ENCODE results near the gene ACSBG1.

The ACSBG1 gene

DNA sequence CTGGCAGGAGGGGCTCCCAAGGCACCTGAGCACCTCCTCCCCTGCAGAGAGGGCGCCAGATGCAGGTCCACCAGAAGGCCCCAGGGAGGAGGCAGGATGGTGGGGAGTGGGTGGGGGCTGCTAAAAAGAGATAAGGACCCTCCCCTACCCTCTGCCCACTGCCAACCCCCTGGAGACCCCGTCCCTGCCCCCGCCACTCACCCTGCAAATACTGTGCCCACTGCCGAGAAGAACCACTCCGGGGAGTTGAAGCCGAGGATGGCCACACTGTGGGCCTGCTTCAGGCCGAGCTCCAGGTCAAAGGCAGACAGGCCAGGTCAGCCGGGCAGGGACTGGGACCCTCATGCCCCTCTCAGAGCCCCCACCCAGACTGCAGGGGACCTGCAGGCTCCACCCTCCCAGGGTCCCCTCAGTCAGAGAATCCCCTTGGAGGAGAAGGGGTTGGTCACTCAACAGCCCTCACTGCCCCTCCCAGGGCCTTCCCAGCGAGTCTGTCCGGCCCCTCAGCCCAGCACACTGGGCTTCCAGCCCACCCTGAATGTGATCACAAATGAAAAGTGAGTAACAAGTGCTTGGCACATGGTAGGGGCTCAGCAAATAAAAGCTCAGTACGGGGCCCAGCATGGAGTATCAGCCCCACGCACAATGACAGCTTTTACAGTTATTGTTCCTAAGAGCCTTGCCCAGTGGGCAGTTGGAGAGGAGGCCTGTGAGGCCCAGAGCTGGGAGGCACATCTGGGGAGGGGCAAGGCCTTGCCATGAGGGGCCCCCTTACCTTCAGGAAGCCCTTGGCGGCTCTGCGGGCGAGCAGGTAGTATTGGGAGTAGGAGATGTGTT is 40.4 kb downstream of the ACSBG1 start:
- no peak overlapping the region for H2BK120ac ChIP-seq (ENCODE audit: low read depth, low read length)
- no peak for DNase-seq
- WGBS (ENCODE audit: extremely low coverage, insufficient coverage, low lambda C conversion rate): no CpG with 5 or more reads among the region's 15 CpGs

DNA sequence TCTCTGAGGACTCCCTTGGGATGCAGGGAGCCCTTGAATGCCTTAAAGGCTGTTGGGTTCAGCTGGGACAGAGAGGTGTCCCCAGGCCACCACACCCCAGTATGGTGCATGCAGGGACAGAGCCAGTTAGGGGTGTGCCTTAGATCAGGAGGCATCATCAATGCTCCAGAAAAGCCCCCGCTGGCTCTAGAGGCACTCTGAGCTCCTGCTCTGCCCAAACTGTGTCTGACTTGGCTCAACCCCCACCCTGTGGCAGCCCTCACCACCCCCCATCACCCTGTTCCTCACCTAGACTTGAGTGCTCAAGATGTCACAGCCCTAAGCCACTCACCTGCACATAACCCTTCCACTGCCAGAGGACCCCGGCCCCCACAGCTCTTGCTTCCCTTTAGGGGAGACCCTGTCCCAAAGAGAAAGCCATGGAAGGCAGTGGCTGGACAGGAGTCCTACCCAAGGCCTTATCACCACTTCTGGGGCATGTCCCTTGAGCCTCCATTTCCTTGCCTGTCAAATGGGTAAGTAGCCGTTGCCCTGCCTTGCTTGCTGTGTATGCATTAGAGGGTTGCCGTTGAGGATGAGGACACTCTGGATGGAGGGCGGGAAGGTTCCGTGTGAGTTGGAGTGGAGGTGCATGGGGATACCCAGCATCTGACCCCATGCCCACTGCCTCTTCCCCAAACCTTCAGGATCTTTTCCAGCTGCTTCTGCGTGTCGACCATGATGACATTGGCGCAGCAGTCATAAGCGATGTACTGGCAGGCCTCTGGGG is 41.4 kb downstream of the ACSBG1 start:
- no peaks in the 10 kb centered on the region for H3K4me1 ChIP-seq (ENCODE audit: control insufficient read depth, low read depth, low read length)
- WGBS (ENCODE audit: extremely low coverage, insufficient coverage, low lambda C conversion rate): no CpG with 5 or more reads among the region's 10 CpGs
- no peaks in the 10 kb centered on the region for H3K36me3 ChIP-seq (ENCODE audit: control insufficient read depth, insufficient read depth, low read length)
- no peak for DNase-seq
- H4K5ac ChIP-seq (ENCODE audit: low read length): no peak overlapping the region
- H3K27me3 ChIP-seq (ENCODE audit: insufficient read depth, low read length, poor library complexity): no peaks in the 10 kb centered on the region
- no peak overlapping the region for H2BK120ac ChIP-seq (ENCODE audit: low read depth, low read length)
- no peaks in the 10 kb centered on the region for H3K79me1 ChIP-seq (ENCODE audit: low read length)
- no peak overlapping the region for H3K18ac ChIP-seq (ENCODE audit: low read length)
- no peak overlapping the region for H3K4me2 ChIP-seq (ENCODE audit: low read length)
- no peak overlapping the region for H3K27ac ChIP-seq (ENCODE audit: low read depth, low read length)
- no peak overlapping the region for H4K8ac ChIP-seq (ENCODE audit: low read depth, low read length)
- no peak overlapping the region for H2AK5ac ChIP-seq (ENCODE audit: low read length)
- no peak overlapping the region for H2BK5ac ChIP-seq (ENCODE audit: low read length)
- no peak overlapping the region for H2BK15ac ChIP-seq (replicated peaks; ENCODE audit: low read depth)
- no peak overlapping the region for H3K4ac ChIP-seq (ENCODE audit: low read depth, low read length)
- no peak overlapping the region for H3K9ac ChIP-seq (ENCODE audit: low read length)
- no peaks in the 10 kb centered on the region for H3K79me2 ChIP-seq (ENCODE audit: control insufficient read depth, insufficient read depth, low read length)
- H3K4me3 ChIP-seq (ENCODE audit: low read length): no peak overlapping the region
- H3K56ac ChIP-seq (ENCODE audit: low read length): no peak overlapping the region
- no peak overlapping the region for H3K23ac ChIP-seq (ENCODE audit: low read length)

More for the DNA sequence above, 40.4 kb downstream of the ACSBG1 start:
- Histone ChIP-seq H3K27me3 (ENCODE audit: insufficient read depth, low read length, poor library complexity) (no peaks in the 10 kb centered on the region), H3K4me3 (ENCODE audit: low read length) (no peak overlapping the region), H3K56ac (ENCODE audit: low read length) (no peak overlapping the region), H3K79me1 (ENCODE audit: low read length) (no peaks in the 10 kb centered on the region), H3K27ac (ENCODE audit: low read depth, low read length) (no peak overlapping the region), H2AK5ac (ENCODE audit: low read length) (no peak overlapping the region), H3K36me3 (ENCODE audit: control insufficient read depth, insufficient read depth, low read length) (no peaks in the 10 kb centered on the region), H3K18ac (ENCODE audit: low read length) (no peak overlapping the region), H2BK15ac (replicated peaks; ENCODE audit: low read depth) (no peak overlapping the region), H2BK5ac (ENCODE audit: low read length) (no peak overlapping the region), H3K23ac (ENCODE audit: low read length) (no peak overlapping the region), H3K4me2 (ENCODE audit: low read length) (no peak overlapping the region), H4K5ac (ENCODE audit: low read length) (no peak overlapping the region), H4K8ac (ENCODE audit: low read depth, low read length) (no peak overlapping the region), H3K4ac (ENCODE audit: low read depth, low read length) (no peak overlapping the region), H3K4me1 (ENCODE audit: control insufficient read depth, low read depth, low read length) (no peaks in the 10 kb centered on the region), H3K79me2 (ENCODE audit: control insufficient read depth, insufficient read depth, low read length) (no peaks in the 10 kb centered on the region), H3K9ac (ENCODE audit: low read length) (no peak overlapping the region)

DNA sequence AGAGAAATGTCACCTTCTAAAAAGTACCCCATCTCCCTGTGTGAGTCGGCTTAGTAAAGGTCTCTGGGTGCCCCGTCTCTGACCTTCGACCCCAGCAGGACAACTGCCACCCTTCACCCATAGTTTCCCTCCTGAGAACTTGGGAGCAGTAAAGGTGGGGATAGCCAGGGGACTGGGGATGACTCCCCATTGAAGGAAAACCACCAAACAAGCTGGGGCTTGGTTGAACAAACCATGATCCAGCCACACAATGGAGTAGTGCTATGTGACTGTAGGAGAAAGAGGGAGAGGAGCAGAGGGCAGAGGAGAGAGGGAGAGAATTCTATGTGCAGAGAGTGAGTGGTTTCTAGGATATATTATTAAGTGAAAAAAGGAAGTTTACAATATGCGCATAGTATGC is 51.5 kb downstream of the ACSBG1 start:
- no peak overlapping the region for H2AK5ac ChIP-seq (ENCODE audit: low read length)
- H3K18ac ChIP-seq (ENCODE audit: low read length): no peak overlapping the region
- H3K4me1 ChIP-seq (ENCODE audit: control insufficient read depth, low read depth, low read length): no peaks in the 10 kb centered on the region
- no peak overlapping the region for H3K9ac ChIP-seq (ENCODE audit: low read length)
- no peaks in the 10 kb centered on the region for H3K79me2 ChIP-seq (ENCODE audit: control insufficient read depth, insufficient read depth, low read length)
- H2BK5ac ChIP-seq (ENCODE audit: low read length): no peak overlapping the region
- no CpG with 5 or more reads among the region's 4 CpGs for WGBS (ENCODE audit: extremely low coverage, insufficient coverage, low lambda C conversion rate)
- no peak overlapping the region for H4K5ac ChIP-seq (ENCODE audit: low read length)
- H3K23ac ChIP-seq (ENCODE audit: low read length): no peak overlapping the region
- no peak overlapping the region for H3K27ac ChIP-seq (ENCODE audit: low read depth, low read length)
- H2BK15ac ChIP-seq (replicated peaks; ENCODE audit: low read depth): no peak overlapping the region
- no peak overlapping the region for H3K4me2 ChIP-seq (ENCODE audit: low read length)
- H3K4ac ChIP-seq (ENCODE audit: low read depth, low read length): no peak overlapping the region
- no peak overlapping the region for H2BK120ac ChIP-seq (ENCODE audit: low read depth, low read length)
- H3K79me1 ChIP-seq (ENCODE audit: low read length): no peaks in the 10 kb centered on the region
- H4K8ac ChIP-seq (ENCODE audit: low read depth, low read length): no peak overlapping the region
- H3K4me3 ChIP-seq (ENCODE audit: low read length): no peak overlapping the region
- no peaks in the 10 kb centered on the region for H3K36me3 ChIP-seq (ENCODE audit: control insufficient read depth, insufficient read depth, low read length)
- no peak overlapping the region for H3K56ac ChIP-seq (ENCODE audit: low read length)
- no peak for DNase-seq
- H3K27me3 ChIP-seq (ENCODE audit: insufficient read depth, low read length, poor library complexity): no peaks in the 10 kb centered on the region

DNA sequence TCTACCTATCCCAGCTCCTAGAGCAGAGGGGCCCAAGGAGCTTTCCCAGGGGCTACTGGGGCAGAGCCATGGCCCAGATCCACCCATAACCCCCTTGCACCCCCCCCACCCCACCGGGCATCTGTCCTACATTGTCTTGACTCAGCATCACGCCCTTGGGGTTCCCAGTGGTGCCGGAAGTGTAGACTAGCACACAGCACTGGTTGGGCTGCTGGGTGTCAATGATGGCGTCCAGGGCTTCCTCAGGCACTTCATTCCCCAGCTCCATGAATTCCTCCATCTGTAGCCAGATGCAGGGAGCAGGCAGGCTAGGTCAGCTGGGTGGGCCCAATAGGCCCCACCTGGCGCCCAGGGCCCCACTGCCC is 52.0 kb downstream of the ACSBG1 start:
- Histone ChIP-seq H3K36me3 (ENCODE audit: control insufficient read depth, insufficient read depth, low read length) (no peaks in the 10 kb centered on the region), H2BK15ac (replicated peaks; ENCODE audit: low read depth) (no peak overlapping the region), H3K4ac (ENCODE audit: low read depth, low read length) (no peak overlapping the region), H4K5ac (ENCODE audit: low read length) (no peak overlapping the region), H3K79me1 (ENCODE audit: low read length) (no peaks in the 10 kb centered on the region), H3K27ac (ENCODE audit: low read depth, low read length) (no peak overlapping the region), H2BK120ac (ENCODE audit: low read depth, low read length) (no peak overlapping the region), H3K27me3 (ENCODE audit: insufficient read depth, low read length, poor library complexity) (no peaks in the 10 kb centered on the region), H3K79me2 (ENCODE audit: control insufficient read depth, insufficient read depth, low read length) (no peaks in the 10 kb centered on the region), H2AK5ac (ENCODE audit: low read length) (no peak overlapping the region), H3K4me3 (ENCODE audit: low read length) (no peak overlapping the region), H3K9ac (ENCODE audit: low read length) (no peak overlapping the region), H3K4me1 (ENCODE audit: control insufficient read depth, low read depth, low read length) (no peaks in the 10 kb centered on the region), H4K8ac (ENCODE audit: low read depth, low read length) (no peak overlapping the region), H3K56ac (ENCODE audit: low read length) (no peak overlapping the region), H3K4me2 (ENCODE audit: low read length) (no peak overlapping the region), H3K23ac (ENCODE audit: low read length) (no peak overlapping the region), H3K18ac (ENCODE audit: low read length) (no peak overlapping the region), H2BK5ac (ENCODE audit: low read length) (no peak overlapping the region)
- no peak for DNase-seq
- WGBS (ENCODE audit: extremely low coverage, insufficient coverage, low lambda C conversion rate): no CpG with 5 or more reads among the region's 5 CpGs

DNA sequence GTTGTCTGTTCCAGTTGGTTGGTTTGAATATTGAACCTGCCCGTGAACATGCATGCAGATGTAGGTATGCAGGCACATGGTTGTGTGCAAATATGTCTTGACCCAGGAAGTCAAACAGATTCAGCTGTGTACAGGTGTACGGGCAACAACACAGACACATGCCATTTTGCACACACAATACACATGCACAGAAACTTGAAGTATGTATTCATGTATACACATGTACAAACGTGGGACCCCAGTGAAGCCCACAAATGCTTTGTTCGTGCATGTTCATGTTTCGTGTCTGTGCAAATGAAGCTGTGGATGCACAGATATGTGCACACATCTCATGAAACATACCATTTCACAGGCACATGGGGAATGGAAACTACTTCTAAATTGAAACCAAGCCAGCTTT is 54.5 kb downstream of the ACSBG1 start:
- Histone ChIP-seq H2BK15ac (replicated peaks; ENCODE audit: low read depth) (no peak overlapping the region), H2BK120ac (ENCODE audit: low read depth, low read length) (no peak overlapping the region), H3K27me3 (ENCODE audit: insufficient read depth, low read length, poor library complexity) (no peaks in the 10 kb centered on the region), H2AK5ac (ENCODE audit: low read length) (no peak overlapping the region), H3K4me2 (ENCODE audit: low read length) (no peak overlapping the region), H3K27ac (ENCODE audit: low read depth, low read length) (no peak overlapping the region), H4K5ac (ENCODE audit: low read length) (no peak overlapping the region), H2BK5ac (ENCODE audit: low read length) (no peak overlapping the region), H3K4me3 (ENCODE audit: low read length) (no peak overlapping the region), H3K4me1 (ENCODE audit: control insufficient read depth, low read depth, low read length) (no peaks in the 10 kb centered on the region), H3K56ac (ENCODE audit: low read length) (no peak overlapping the region), H3K18ac (ENCODE audit: low read length) (no peak overlapping the region), H4K8ac (ENCODE audit: low read depth, low read length) (no peak overlapping the region), H3K9ac (ENCODE audit: low read length) (no peak overlapping the region), H3K4ac (ENCODE audit: low read depth, low read length) (no peak overlapping the region), H3K79me2 (ENCODE audit: control insufficient read depth, insufficient read depth, low read length) (no peaks in the 10 kb centered on the region), H3K79me1 (ENCODE audit: low read length) (no peaks in the 10 kb centered on the region), H3K23ac (ENCODE audit: low read length) (no peak overlapping the region), H3K36me3 (ENCODE audit: control insufficient read depth, insufficient read depth, low read length) (no peaks in the 10 kb centered on the region)
- no CpG with 5 or more reads among the region's 5 CpGs for WGBS (ENCODE audit: extremely low coverage, insufficient coverage, low lambda C conversion rate)
- DNase-seq: no peak
